HG03575 (cell line): ENCODE results near the gene ADRM1.

ENCODE experiments used
- ATAC-seq: cut with Tn5 transposase; IDR thresholded peaks from one replicate; pipeline ENCODE4 v1.9.1; 2021; ENCODE audit not compliant: unreplicated experiment, insufficient number of reproducible peaks, low FRiP score; ENCODE audit errors: extremely low read depth

The ADRM1 gene, protein sequence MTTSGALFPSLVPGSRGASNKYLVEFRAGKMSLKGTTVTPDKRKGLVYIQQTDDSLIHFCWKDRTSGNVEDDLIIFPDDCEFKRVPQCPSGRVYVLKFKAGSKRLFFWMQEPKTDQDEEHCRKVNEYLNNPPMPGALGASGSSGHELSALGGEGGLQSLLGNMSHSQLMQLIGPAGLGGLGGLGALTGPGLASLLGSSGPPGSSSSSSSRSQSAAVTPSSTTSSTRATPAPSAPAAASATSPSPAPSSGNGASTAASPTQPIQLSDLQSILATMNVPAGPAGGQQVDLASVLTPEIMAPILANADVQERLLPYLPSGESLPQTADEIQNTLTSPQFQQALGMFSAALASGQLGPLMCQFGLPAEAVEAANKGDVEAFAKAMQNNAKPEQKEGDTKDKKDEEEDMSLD

DNA sequence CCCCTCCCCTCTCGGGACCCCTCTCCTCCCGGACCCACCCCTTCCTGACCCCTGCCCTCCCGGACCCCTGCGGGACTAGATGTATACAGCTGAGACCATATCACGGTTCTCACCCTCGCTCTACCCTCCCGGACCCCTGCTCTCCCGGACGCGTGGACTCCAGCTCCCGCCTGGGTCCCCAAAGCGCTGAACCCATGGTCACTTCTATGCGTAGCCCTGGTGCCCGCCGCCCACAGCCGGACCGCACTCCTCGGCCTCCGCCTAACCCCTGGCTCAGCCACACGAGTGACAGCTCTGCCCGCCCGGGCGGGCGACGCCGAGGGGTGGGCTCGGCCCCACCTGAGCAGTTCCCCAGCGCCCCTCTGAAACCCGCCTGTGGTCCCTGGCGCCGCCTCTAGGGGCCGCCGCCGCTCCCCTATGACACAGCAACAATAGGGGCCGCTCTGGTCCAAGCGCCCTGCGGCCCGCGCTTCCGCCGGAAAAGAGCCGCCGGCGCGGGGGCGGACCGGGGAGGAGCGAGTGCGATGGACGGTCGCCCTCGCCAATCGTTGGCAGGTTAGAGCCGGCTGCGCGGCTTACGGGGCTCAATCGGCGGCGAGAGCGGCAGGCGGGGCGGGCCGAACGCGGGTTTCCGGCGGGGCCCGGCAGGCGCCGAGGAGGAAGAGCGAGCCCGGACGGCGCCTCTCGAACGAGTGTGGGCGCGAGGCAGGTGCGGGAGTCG, at the start of gene ADRM1:
TSS of gene ADRM1 (plus strand) at position 657 of the 721 bp plus-strand sequence. CDS start 572 bp downstream, outside the sequence.
- no peak for ATAC-seq

DNA sequence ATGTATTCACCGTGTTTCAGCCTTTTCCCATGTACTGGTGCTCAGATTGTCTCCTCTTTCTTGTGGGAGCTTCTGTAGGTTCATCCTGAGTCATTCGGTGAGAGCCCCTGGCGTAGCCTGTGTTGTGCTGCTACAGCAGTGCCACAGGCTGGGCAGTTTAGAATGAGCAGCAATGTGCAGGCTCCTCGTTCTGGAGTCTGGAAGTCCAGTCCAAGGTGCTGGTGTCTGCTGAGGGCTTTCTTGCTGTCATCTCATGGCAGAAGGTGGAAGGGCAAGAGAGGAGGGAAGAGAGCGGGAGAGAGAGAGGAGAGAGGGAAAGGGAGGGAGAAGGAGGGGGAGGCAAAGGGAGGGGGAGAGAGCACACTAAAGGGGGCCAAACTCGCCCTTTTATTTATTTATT, 49.4 kb upstream of the ADRM1 start:
- ATAC-seq, result no peak

DNA sequence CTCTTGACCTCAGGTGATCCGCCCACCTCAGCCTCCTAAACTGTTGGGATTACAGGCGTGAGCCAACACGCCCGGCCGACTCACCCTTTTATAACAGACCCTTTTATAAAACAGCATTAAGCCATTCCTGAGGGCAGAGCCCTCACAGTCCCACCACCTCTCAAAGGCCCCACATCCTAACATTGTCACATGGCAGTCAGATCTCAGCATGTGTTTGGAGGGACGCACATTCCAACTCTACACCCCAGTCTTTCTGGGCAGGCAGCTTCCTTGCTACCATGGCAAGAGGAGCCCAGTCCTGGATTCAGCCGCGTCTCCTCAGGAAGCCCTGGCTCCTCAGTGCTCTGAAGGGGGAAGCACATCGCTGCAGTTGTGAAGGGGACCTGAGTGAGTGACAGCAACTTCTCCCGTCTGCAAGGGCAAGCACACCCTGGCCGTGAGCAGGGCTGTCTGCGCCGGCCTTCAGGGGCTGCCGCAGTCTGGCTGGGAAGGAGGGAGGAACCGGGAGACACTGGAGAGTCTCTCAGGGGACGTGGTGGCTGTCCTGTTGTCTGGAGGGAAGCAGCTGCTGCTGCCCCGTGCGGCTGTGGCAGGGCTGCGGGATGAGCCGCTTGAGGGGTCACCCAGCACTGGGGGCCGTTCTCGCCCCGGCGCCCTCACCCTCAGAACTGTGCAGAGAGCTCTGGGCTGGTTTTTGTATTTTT, 48.6 kb upstream of the ADRM1 start:
- no peak for ATAC-seq

DNA sequence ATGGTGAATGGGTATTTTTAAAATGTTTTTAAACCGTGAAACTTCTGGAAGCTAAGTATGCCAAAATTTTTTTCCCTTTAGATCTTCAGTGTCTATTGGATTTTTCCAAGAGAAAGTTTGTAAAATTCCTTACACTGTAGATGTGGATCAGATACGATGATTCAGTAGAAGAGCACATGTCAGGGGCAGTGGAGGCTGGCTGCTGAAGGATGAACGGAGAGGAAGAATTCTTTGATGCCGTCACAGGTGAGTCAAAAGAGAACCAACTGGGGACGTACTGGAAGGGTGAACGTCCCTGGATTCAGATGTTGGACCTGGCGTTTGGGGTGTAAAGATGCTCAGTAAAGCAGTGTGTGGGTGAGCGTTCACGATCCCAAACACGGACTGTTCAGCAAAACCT, 46.8 kb upstream of the ADRM1 start:
- no peak for ATAC-seq

DNA sequence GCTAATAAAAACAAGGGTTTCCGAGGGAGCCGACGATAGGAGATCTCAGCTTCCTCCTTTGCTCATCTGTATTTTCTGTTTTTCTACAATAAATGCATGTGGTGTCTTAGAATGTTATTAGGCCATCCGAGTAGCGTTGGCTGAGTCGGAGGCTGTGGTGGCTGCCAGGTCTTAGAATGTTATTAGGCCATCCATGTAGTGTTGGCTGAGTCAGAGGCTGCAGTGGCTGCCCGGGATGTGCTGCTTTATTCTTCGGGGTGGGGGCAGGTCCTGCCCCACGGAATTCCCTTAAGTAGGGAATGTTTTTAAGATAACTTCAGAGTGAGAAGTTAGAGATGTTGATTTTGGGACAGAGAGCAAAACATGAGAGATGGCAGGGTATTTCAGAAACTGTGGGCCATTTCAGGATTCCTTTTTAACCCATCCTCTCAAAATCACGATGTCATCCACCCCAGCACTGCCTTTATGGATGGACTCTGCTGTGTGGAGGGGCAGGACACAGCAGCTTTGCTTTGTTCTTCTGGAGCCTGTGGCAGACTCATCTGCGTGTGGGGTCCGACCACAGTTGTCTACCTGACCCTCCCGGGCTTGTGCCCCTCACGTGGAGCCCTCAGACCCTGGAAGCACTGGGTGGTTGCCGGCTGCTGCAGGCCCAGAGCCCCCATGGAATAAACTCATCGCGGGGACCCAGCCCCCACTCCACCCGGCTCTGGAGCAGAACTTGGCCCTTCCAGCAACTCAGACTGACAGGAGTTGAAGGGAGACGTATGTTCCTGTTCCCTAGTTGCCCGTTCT, 44.1 kb upstream of the ADRM1 start:
- ATAC-seq, result no peak

DNA sequence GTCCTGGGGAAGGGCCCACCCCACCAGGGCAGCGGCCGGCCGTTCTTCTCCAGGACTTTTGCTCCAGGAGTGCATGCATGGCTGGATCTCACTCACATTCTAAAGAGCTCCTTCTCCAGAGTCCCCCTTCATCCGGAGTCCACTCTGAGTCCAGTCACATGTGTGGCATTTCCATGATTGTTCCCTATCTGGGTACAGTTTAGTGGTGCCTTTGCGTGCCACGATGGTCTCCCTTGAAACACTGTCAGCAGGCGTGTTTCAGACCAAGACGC, 43.6 kb upstream of the ADRM1 start:
- no peak for ATAC-seq

DNA sequence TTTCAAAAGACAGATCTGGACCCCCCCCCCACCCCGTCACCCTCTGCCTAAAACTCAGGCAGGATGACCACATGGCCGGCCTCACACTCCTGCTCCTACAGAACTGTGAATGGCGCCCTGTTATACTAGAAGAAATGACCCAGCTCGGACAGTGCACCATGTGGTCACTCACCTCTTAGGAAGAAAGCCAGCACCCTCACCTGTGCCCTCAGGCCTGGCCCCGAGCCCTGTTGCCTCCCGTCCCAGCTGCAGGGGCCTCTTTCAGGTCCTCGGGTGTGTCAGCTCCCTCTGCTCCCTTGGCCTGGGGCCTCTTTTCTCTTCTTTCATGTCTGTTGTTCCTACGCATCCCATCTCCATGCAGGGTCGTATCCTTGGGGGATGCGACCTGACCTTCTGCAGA, 40.7 kb upstream of the ADRM1 start:
- ATAC-seq, result no peak

DNA sequence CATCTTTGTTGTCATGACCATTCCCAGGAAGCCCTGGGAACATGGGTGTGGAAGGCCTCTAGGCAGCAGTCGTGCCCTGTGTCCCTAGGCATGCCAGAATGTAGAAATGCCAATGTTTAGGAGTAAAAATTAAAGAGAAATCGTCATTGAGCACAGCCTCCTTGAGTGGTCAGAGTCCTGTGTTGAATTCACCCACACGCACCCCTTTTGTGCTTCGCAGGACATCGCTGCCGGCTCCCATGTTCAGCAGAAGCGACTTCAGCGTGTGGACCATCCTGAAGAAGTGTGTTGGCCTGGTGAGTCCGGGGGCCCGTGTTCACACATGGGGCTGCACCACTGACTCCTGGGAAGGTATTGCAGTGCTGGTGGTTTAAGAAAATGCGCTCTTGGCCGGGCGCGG, 39.4 kb upstream of the ADRM1 start:
- no peak for ATAC-seq

DNA sequence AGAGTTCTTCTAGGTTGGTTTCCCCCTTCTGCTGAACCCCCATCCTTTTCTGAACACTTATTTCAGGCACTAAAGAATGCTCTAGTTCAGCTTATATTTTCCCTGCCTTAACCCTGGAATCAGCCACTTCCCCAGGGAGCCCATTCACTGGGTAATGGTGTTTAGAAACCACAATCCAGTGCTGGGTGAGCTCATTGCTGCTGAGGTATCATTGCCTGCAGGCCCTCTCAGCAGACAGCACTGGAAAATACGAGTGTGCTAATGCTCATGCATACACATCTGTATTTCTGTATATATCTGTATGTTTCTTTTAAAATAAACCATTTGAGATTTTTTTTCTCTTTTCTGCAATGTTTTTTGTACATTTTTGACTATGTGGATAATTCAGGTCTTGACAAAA, 37.4 kb upstream of the ADRM1 start:
- ATAC-seq, result no peak

DNA sequence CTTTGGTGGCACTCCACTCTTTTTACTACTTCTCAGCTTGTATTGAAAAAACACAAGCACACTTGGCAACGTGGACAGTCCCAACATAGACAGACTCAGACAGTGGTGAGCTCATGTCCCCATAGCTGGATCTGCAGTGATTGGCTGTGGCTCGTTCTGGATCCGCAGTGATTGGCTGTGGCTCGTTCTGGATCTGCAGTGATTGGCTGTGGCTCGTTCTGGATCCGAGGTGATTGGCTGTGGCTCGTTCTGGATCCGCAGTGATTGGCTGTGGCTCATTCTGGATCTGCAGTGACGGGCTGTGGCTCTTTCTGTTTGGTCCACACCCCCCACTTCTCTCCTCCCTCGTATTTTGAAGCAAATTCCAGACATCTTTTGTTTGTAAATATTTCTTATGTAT, 36.5 kb upstream of the ADRM1 start:
- no peak for ATAC-seq

DNA sequence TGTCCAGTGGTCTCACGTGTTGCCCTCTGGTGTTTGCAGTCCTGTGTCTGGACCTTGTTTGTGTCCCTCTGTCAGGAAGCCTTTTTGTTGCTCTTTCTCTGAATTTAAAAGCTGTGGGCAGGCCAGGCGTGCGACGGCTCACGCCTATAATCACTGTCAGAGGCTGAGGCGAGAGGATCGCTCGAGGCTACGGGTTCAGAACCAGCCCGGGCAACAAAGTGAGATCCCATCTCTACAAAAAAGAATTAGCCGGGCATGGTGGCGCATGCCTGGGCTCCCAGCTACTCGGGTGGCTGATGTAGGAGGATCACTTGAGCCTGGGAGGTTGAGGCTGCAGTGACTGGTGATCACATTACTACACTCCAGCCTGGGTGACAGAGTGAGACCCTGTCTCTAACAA, 35.9 kb upstream of the ADRM1 start:
- no peak for ATAC-seq

DNA sequence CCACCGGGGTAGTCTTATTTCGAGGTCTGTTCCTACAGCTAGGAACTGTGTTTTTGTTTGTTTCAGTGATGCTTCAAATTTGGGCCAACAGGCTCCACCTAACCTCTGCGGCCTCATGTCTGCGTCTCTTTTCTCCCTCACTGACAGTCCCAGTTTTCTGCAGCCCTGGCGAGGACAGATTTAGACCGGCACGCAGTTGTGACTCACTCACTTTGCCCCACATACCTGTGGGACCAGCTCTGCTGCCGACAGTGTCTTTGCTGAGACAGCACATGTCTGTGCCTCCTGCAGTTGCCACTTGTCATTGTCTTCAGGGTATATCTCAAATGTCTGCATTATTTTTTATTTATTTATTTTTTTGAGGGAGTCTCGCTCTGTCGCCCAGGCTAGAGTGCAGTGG, 35.3 kb upstream of the ADRM1 start:
- ATAC-seq, result no peak

DNA sequence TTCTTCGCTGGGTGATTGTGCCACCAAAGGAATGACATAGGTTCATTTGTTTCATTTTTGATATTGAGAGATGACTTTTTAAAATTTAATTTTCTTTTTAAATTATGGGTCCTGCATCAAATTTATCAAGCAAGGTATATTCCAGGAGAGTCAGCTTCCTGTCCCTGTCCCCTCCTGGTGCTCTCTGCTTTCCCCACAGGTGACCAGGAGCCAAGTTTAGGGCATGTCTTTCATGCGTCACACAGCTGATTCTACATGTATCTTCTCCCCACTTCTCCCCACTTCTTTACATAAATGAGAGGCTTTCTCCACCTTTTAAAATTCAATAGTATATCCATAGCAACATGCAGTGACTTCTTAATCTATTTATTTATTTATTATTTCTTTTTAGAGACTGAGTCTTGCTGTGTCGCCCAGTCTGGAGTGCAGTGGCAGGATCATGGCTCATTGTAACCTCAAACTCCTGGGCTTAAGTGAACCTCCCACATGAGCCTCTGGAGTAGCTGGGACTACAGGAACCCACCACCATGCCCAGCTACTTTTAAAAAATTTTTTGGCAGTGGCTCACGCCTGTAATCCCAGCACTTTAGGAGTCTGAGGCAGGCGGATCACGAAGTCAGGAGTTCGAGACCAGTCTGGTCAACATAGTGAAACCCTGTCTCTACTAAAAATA, 34.4 kb upstream of the ADRM1 start:
- no peak for ATAC-seq

DNA sequence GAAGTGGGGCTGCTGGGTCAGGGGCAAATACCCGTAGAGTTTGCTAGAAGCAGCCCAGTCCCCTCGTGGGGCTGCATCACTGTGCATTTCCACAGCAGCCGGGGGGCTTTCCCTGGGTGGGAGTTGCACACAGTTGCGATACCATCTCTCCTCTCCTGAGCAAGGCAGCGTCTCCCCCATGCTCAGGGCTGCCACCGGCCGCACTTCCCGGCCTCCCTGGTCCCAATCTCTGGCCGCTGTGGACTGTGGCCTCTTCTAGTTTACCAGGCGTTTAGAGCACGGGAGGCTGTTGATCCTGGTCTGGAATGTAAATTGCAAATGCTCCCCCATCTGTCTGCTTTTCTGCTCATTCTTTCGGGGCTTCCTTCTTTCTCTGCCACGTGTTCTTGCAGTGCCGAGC, 33.4 kb upstream of the ADRM1 start:
- ATAC-seq, result no peak

DNA sequence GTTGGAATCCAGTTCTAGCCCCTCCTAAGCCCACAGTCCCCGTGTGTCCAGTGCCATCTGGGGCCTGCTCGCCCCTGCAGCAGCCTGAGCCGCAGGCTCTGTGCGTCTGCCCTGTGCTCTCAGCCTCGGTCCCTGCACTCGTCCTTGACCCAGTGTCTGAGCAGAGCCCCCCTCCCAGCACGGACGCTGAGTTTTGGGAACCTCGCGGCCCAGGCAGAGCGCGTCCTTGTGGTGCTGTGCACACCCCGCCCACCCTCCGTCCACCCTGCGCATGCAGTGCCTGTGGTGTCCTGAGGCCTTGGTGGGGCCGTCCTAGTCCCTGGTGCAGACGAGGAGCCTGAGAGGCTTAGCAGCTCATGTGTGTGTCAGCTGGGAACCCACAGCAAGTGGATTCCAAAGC, 32.9 kb upstream of the ADRM1 start:
- ATAC-seq, result no peak

DNA sequence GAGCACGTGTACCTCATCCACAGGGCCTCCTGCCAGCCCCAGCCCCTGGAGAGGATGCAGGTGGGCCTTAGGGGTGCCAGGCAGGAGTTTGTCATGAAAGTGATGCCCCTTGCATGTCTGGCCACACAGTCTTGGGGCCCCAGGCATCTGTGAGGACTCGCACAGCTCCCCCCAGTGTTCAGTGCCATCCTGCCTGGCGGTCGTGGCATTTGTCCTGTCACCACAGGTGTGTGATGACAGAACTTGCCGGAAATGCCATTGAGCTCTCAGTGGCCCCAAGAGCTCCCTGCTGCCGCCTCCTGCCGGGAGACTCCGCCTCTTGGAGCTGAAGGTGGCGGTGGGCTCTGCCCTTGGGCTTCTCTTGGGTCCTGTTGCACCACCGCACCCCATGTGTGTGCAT, 30.6 kb upstream of the ADRM1 start:
- ATAC-seq, result no peak

DNA sequence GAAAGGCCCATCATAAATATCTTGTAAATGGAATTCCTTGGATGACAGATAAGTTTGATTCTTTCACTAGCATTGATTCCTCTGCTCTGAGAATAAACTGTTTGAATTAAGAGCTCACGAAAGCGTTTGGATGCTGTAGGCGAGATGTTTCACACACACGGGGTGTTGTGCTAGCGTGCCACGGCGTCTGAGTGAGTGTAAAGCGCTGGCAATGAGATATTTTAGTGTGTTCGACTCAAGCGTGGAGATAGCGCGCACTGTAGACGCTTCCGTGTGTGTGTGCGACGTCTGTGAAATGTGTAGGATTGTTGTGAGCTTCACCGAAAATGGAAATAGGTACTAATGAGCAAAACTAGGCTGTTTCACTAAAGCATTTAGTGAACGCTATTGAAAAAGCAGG, 29.4 kb upstream of the ADRM1 start:
- ATAC-seq, result no peak

DNA sequence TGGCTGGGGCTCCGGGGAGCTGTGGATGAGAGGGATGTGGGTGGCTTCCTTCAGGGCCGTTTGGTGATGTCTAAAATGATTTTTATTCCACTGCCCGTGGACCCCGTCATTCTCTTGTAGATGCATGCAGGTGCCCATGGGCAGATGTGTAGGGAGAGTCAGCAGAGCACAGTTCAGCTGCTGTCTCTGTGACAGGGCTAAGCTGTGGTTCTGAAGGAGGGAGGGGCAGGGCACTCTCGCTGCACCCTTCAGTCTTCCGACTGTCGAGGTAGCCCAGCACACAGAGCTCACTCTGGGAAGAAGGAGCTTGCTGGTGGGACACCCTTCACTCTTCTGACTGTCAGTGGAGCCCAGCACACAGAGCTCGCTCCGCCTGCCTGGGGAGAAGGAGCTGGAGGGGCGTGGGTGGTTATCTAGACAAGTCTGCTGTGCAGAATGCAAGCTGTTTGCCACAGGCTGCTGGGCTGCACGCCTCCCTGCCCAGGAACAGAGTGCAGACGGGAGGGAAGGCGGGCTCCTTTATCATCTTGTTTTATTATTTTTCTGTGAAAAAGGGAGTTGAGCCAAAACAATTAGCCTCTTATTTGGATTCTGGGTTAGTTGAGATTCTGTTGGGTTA, 28.4 kb upstream of the ADRM1 start:
- no peak for ATAC-seq

DNA sequence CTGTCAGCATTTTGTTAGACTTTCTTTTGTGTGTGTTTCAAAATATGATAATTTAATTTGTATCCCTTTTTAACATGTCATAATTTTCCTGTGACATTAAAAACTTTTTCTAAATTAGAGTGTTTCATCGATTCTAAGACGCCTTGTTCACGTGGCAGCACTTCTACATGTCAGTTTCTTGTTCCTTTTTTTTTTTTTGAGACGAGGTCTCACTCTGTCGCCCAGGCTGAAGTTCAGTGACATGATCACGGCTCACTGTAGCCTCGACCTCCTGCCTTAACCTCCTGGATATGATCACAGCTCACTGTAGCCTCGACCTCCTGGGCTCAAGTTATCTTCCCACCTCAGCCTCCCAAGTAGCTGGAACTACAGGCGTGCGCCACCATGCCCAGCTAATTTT, 27.6 kb upstream of the ADRM1 start:
- ATAC-seq, result no peak
